Neural cell (in vitro differentiated cells): ENCODE data around the gene FCER2. TPM values are rescaled to one million over a fixed set of nuclear protein-coding genes. Genes with fewer than 3 reads are reported as not detected.

Experiments used
- H2AFZ ChIP-seq: fragments of 200-600, 300-800 bp; sonication (generic), shearing (Covaris generic); 2 replicates; pipeline ENCODE4 v1.6.0; 2014; ENCODE audit warnings: low read depth, mild to moderate bottlenecking, antibody characterized with exemption, low read length, moderate library complexity
- H3F3A ChIP-seq: fragments of 200-600 bp; shearing (Covaris generic); 2 replicates; pipeline ENCODE4 v1.6.1; 2016; ENCODE audit warnings: mild to moderate bottlenecking, moderate library complexity, mixed read lengths, antibody characterized with exemption, low read length; ENCODE audit not compliant: insufficient read depth, poor library complexity, severe bottlenecking
- H3K27ac ChIP-seq: fragments of 200-600, 300-800 bp; sonication (generic), shearing (Covaris generic); 2 replicates; pipeline ENCODE4 v1.5.1; 2014; ENCODE audit warnings: mild to moderate bottlenecking, low read length, moderate library complexity
- H3K27me3 ChIP-seq: fragments of 300-800, 200-600 bp; sonication (generic), shearing (Covaris generic); 2 replicates; pipeline ENCODE4 v1.6.0; 2014; ENCODE audit warnings: mild to moderate bottlenecking, low read depth, low read length, moderate library complexity; ENCODE audit not compliant: insufficient read depth
- H3K36me3 ChIP-seq: fragments of 300-800, 200-600 bp; sonication (generic), shearing (Covaris generic); 2 replicates; pipeline ENCODE4 v1.5.1; 2014; ENCODE audit warnings: mild to moderate bottlenecking, antibody characterized with exemption, low read length, moderate library complexity; ENCODE audit not compliant: insufficient read depth
- H3K4me2 ChIP-seq: fragments of 300-800, 200-600 bp; sonication (generic), shearing (Covaris generic); 2 replicates; pipeline ENCODE4 v1.6.0; 2014; ENCODE audit warnings: mild to moderate bottlenecking, low read length
- H3K4me3 ChIP-seq: fragments of 300-800, 200-600 bp; sonication (generic), shearing (Covaris generic); 2 replicates; pipeline ENCODE4 v1.5.1; 2014; ENCODE audit warnings: mild to moderate bottlenecking, low read length, moderate library complexity
- H3K79me2 ChIP-seq: fragments of 200-600 bp; shearing (Covaris generic); replicated peaks from 2 replicates; pipeline ENCODE4 v1.6.0; 2014; ENCODE audit warnings: mild to moderate bottlenecking, low read length, moderate library complexity; ENCODE audit not compliant: insufficient read depth
- H3K9ac ChIP-seq: fragments of 300-800, 200-600 bp; sonication (generic), shearing (Covaris generic); 2 replicates; pipeline ENCODE4 v1.6.1; 2016; ENCODE audit warnings: mild to moderate bottlenecking, low read length, mixed read lengths
- H3K9me2 ChIP-seq: fragments of 200-600 bp; shearing (Covaris generic); 2 replicates; pipeline ENCODE4 v1.6.1; 2016; ENCODE audit warnings: mild to moderate bottlenecking, low read length, mixed read lengths; ENCODE audit not compliant: insufficient read depth
- H3K9me3 ChIP-seq: fragments of 200-600, 300-800 bp; sonication (generic), shearing (Covaris generic); 2 replicates; pipeline ENCODE4 v1.6.1; 2016; ENCODE audit warnings: mild to moderate bottlenecking, mixed run types, low read length, moderate library complexity, mixed read lengths
- H4K20me1 ChIP-seq: fragments of 200-600 bp; shearing (Covaris generic); 2 replicates; pipeline ENCODE4 v1.6.1; 2016; ENCODE audit warnings: mild to moderate bottlenecking, mixed run types; ENCODE audit not compliant: insufficient read depth
- CTCF ChIP-seq: fragments of 450-650 bp; IDR thresholded peaks from 2 replicates; pipeline ENCODE4 v1.5.1; 2014; ENCODE audit warnings: antibody characterized with exemption, mild to moderate bottlenecking, moderate library complexity; ENCODE audit not compliant: poor library complexity, severe bottlenecking
- EP300 ChIP-seq: fragments of 450-650 bp; conservative IDR thresholded peaks from 2 replicates; pipeline ENCODE4 v1.6.1; 2014; ENCODE audit warnings: antibody characterized with exemption, mild to moderate bottlenecking, moderate library complexity; ENCODE audit not compliant: poor library complexity, severe bottlenecking
- EZH2 ChIP-seq: fragments of 200-600, 300-800 bp; shearing (Covaris generic), sonication (generic); IDR thresholded peaks from 2 replicates; pipeline ENCODE4 v1.6.1; 2014; ENCODE audit warnings: antibody characterized with exemption, low read length, borderline replicate concordance, mild to moderate bottlenecking; ENCODE audit not compliant: insufficient read depth, poor library complexity, severe bottlenecking
- MXI1 ChIP-seq: fragments of 450-650 bp; conservative IDR thresholded peaks from 2 replicates; pipeline ENCODE4 v1.6.1; 2014; ENCODE audit warnings: antibody characterized with exemption, mild to moderate bottlenecking; ENCODE audit not compliant: poor library complexity, severe bottlenecking
- POLR2AphosphoS5 ChIP-seq: IDR thresholded peaks from 2 replicates; pipeline ENCODE4 v1.6.1; 2012
- RAD21 ChIP-seq: fragments of 450-650 bp; conservative IDR thresholded peaks from 2 replicates; pipeline ENCODE4 v1.6.1; 2014; ENCODE audit warnings: antibody characterized with exemption, mild to moderate bottlenecking, moderate library complexity
- SMC3 ChIP-seq: fragments of 450-650 bp; conservative IDR thresholded peaks from 2 replicates; pipeline ENCODE4 v1.6.1; 2014; ENCODE audit warnings: antibody characterized with exemption, mild to moderate bottlenecking, moderate library complexity; ENCODE audit not compliant: poor library complexity
- TAF1 ChIP-seq: IDR thresholded peaks from 2 replicates; pipeline ENCODE4 v1.6.1; 2012; ENCODE audit warnings: low read depth
- polyA plus RNA-seq: library from polyadenylated mRNA; depleted of rRNA; stranded (reverse); fragments of >200 nt; gene quantifications from 2 replicates; pipeline ENCODE4 v1.2.3, GENCODE V29; 2014
- TF ChIP-seq, protein P1 (sequence below): IDR thresholded peaks from 2 replicates; pipeline ENCODE4 v1.6.1; 2012; ENCODE audit warnings: borderline replicate concordance

The FCER2 gene
- polyA plus RNA-seq, 1 donor from 2014 or later, result not detected

DNA sequence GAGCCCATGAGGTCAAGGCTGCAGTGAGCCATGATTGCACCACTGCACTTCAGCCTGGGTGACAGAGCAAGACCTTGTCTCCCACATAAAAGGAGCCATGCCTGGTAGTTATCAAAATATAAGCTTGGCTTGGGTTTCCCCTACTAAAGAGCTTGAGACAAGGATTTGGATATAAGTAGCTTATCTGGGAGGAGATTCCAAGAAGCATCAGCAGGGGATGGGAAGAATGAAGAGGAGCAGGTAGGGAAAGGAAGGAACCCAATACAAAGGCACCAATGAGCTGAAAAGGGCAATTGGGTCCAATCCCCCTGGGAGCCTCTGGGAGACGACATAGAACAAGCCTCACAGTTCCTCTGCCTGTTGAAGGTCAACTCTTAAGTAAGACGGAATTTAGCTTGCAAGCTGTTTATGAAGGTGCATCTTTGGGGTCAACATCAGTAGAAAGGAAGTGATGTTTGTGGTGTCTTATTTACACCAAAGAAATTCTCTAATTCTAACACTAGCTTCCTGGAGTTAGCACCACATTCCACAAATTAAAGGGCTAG, 37.4 kb upstream of the FCER2 start:
- H3K9me2 ChIP-seq, result no peaks in the 10 kb centered on the region
- no peak overlapping the region for H3K4me3 ChIP-seq
- no peak overlapping the region for H3K9ac ChIP-seq
- no peak overlapping the region for H3K4me2 ChIP-seq
- no peaks in the 10 kb centered on the region for H4K20me1 ChIP-seq
- H2AFZ ChIP-seq, result no peak overlapping the region
- TF ChIP-seq EZH2 (no peak), POLR2AphosphoS5 (no peak), CTCF (no peak), EP300 (no peak), TAF1 (no peak), MXI1 (no peak), SMC3 (no peak), RAD21 (no peak)
- TF ChIP-seq, protein P1, sequence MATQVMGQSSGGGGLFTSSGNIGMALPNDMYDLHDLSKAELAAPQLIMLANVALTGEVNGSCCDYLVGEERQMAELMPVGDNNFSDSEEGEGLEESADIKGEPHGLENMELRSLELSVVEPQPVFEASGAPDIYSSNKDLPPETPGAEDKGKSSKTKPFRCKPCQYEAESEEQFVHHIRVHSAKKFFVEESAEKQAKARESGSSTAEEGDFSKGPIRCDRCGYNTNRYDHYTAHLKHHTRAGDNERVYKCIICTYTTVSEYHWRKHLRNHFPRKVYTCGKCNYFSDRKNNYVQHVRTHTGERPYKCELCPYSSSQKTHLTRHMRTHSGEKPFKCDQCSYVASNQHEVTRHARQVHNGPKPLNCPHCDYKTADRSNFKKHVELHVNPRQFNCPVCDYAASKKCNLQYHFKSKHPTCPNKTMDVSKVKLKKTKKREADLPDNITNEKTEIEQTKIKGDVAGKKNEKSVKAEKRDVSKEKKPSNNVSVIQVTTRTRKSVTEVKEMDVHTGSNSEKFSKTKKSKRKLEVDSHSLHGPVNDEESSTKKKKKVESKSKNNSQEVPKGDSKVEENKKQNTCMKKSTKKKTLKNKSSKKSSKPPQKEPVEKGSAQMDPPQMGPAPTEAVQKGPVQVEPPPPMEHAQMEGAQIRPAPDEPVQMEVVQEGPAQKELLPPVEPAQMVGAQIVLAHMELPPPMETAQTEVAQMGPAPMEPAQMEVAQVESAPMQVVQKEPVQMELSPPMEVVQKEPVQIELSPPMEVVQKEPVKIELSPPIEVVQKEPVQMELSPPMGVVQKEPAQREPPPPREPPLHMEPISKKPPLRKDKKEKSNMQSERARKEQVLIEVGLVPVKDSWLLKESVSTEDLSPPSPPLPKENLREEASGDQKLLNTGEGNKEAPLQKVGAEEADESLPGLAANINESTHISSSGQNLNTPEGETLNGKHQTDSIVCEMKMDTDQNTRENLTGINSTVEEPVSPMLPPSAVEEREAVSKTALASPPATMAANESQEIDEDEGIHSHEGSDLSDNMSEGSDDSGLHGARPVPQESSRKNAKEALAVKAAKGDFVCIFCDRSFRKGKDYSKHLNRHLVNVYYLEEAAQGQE, result no peak
- no peak overlapping the region for H3K27ac ChIP-seq
- no peaks in the 10 kb centered on the region for H3K79me2 ChIP-seq
- no peaks in the 10 kb centered on the region for H3K36me3 ChIP-seq
- H3K27me3 ChIP-seq, result peaks cover 6% of the 10 kb centered on the region
- H3F3A ChIP-seq, result no peaks in the 10 kb centered on the region
- H3K9me3 ChIP-seq, result no peaks in the 10 kb centered on the region

DNA sequence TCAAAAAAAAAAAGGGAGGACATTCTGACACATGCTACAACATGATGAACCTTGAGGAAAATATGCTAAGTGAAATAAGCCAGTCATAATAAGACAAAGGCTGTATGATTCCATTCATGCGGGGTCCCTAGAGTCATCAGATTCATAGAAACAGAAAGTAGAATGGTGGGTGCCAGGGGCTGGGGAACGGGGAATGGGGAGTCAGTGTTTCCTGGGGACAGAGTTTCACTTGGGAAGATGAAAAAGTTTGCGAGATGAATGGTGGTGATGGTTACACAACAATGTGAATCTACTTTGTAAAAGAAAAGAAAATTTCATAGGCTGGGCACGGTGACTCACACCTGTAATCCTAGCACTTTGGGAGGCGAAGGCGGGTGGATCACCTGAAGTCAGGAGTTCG, 36.1 kb upstream of the FCER2 start:
- Histone ChIP-seq H3K9ac (no peak overlapping the region), H3K36me3 (no peaks in the 10 kb centered on the region), H4K20me1 (no peaks in the 10 kb centered on the region), H3F3A (no peaks in the 10 kb centered on the region), H3K27ac (no peak overlapping the region), H3K9me2 (no peaks in the 10 kb centered on the region), H3K4me2 (no peak overlapping the region), H3K4me3 (no peak overlapping the region), H3K79me2 (no peaks in the 10 kb centered on the region), H2AFZ (no peak overlapping the region), H3K9me3 (no peaks in the 10 kb centered on the region), H3K27me3 (peaks cover 15% of the 10 kb centered on the region)
- TF ChIP-seq TAF1, result no peak
- TF ChIP-seq, protein P1, result no peak
- no peak for TF ChIP-seq CTCF
- no peak for TF ChIP-seq EP300
- TF ChIP-seq MXI1, result no peak
- no peak for TF ChIP-seq RAD21
- TF ChIP-seq POLR2AphosphoS5, result no peak
- TF ChIP-seq SMC3, result no peak
- no peak for TF ChIP-seq EZH2
